Activated gamma-delta T cell (primary cell): ENCODE results near the gene HSPA12A.

Experiments
- DNase-seq: peaks from one replicate; lab custom pipeline; 2025; lab: John Stamatoyannopoulos, UW

The HSPA12A gene

GRCh38 chr10:116690356-116691322 is 51.7 kb downstream of the HSPA12A start:
- DNase-seq, result no peak

GRCh38 chr10:116689744-116690143 is 52.6 kb downstream of the HSPA12A start:
- DNase-seq, result no peak

- DNase-seq, result no peak
Measured at GRCh38 chr10:116688741-116689495, 53.4 kb downstream of the HSPA12A start.

- no peak for DNase-seq
Measured at GRCh38 chr10:116688241-116688711, 54.1 kb downstream of the HSPA12A start.

GRCh38 chr10:116687633-116688032 is 54.7 kb downstream of the HSPA12A start:
- no peak for DNase-seq

GRCh38 chr10:116686632-116687031 is 55.7 kb downstream of the HSPA12A start:
- DNase-seq, result no peak

GRCh38 chr10:116685807-116686206 is 56.6 kb downstream of the HSPA12A start:
- DNase-seq, result no peak

- DNase-seq, result no peak
Measured at GRCh38 chr10:116684781-116685180, 57.6 kb downstream of the HSPA12A start.

GRCh38 chr10:116683821-116684220 is 58.5 kb downstream of the HSPA12A start:
- DNase-seq, result no peak

GRCh38 chr10:116683166-116683565 is 59.2 kb downstream of the HSPA12A start:
- DNase-seq, result no peak

GRCh38 chr10:116679351-116679750 is 63.0 kb downstream of the HSPA12A start:
- no peak for DNase-seq

- DNase-seq, result no peak
Measured at GRCh38 chr10:116676633-116677032, 65.7 kb downstream of the HSPA12A start.

GRCh38 chr10:116676118-116676517 is 66.2 kb downstream of the HSPA12A start:
- DNase-seq, result no peak

- DNase-seq, result no peak
Measured at GRCh38 chr10:116674901-116675423, 67.4 kb downstream of the HSPA12A start.

- DNase-seq, result no peak
Measured at GRCh38 chr10:116673866-116674265, 68.5 kb downstream of the HSPA12A start.

GRCh38 chr10:116672891-116673290 is 69.5 kb downstream of the HSPA12A start:
- DNase-seq, result no peak

GRCh38 chr10:116671274-116671926 is 71.0 kb downstream of the HSPA12A start:
- DNase-seq, result no peak

GRCh38 chr10:116670706-116671105 is 71.7 kb downstream of the HSPA12A start:
- DNase-seq, result no peak

- no peak for DNase-seq
Measured at GRCh38 chr10:116669832-116670644, 72.3 kb downstream of the HSPA12A start.

- DNase-seq, result no peak
Measured at GRCh38 chr10:116669080-116669479, 73.3 kb downstream of the HSPA12A start.

- DNase-seq, result no peak
Measured at GRCh38 chr10:116668446-116668845, 73.9 kb downstream of the HSPA12A start.
